NCI-H1436 treated with DMSO at 0.1 percent for 48 hours (cell line): ENCODE measurements around the gene TIMM21.

Source experiments
- DNase-seq: peaks from one replicate; lab custom pipeline; 2025; lab: John Stamatoyannopoulos, UW

Gene TIMM21, protein sequence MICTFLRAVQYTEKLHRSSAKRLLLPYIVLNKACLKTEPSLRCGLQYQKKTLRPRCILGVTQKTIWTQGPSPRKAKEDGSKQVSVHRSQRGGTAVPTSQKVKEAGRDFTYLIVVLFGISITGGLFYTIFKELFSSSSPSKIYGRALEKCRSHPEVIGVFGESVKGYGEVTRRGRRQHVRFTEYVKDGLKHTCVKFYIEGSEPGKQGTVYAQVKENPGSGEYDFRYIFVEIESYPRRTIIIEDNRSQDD

DNA sequence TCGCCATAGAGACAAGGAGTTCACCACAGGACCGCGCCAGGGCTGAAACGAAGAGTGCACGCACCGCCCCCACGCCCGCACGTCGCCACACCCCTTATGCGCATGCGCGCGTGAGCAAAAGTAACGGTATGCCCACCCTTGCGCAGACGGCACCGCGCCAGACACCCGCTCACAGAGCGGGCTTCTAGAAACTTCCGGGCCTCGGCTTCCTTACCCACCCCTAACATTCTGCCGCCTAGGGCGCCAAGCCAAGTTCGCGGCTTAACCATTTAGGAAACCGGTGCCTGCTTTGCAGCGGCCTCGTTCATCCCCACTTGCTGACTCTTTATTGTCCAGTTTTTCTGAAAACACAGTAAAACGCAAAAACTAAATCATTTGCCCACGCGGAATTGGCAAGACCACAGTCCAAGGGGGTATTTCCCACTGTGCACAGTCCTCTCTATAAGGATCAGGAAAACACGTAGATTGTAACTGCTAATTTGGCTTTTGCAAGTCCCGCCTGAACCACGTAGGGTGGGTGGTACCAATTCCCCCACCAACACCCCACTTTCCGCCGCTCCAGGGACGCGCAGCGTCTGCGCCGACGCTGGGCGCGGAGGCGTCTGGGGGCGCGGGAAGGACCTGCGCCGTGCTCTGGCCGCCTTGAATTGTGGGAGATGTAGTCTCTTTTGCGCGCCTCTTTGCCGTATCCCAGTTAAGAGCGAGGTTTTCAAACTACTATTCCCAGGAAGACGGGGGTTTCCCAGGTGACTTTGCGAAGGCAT is at the start of gene TIMM21, which contains the start of gene FBXO15:
TSS of gene TIMM21 (plus strand) at position 745 of the 764 bp plus-strand sequence. CDS start 286 bp downstream, outside the sequence.
TSS of gene FBXO15 (minus strand) at position 56 of the 764 bp plus-strand sequence. CDS start at position 7, 49 bp downstream.
- DNase-seq, result peak; percentile 92

DNA sequence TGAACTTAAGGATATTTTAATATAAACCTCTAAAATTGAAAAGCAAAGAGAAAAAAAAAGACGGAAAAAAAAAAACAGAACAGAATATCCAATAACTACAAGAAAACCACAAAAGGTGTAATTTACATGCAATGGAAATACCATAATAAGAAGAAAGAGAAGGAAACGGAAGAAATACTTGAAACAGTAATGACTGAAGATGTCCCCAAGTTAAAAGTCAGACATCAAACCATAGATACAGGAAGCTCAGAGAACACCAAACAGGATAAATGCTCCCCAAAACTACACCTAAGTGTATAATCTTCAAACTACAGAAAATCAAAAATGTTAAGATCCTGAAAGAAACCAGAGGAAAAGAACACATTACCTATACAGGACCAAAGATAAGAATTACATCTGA is 39.9 kb upstream of the TIMM21 start:
- DNase-seq, result no peak

DNA sequence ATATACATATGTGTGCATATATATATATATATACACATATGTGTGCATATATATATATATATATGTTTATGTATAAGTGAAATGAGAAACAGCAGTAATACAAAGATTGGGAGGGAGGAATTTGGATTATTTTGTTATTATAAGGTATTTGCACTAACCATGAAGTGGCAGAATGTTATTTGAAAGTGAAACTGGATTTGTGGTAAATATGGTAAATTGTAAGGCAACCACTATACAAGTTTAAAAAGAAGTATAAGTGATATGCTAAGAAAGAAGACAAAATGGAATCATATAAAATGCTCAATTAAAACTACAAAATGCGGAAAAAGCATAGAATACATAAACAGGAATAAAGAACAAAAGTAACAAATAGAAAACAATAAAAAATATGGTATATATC is 38.2 kb upstream of the TIMM21 start:
- no peak for DNase-seq

DNA sequence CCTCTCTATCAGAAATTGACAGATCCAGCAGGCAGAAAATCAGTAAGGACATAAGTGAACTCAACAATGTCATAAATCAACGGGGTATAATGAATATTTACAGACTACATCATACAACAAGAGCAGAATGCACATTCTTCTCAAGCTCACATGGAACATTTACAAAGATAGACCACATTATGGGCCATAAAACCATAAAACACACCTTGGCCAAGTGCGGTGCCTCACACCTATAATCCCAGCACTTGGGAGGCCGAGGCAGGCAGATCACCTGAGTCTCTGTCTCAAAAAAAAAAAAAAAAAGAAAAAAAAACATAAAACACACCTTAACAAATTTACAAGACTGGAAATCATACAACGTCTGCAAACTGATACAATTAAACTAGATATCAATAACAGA is 37.3 kb upstream of the TIMM21 start:
- no peak for DNase-seq

DNA sequence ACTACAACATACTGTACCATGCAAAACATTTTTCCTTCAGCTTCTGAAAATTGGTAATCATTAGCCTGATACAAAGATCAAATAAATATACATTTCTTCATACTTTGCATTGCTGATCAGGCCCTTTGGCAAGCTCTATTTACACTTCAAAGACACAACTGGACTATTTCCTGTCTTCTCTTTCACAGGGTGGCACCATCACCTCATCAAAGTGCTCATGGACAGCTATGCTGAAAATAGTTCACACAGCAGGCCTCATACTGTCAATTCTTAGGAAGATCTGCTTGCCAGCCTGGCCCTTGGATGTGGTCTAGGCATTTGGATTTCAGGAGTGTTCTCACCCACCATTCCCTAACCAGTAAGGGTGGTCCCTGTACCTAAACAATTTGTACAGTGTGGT is 34.6 kb upstream of the TIMM21 start:
- no peak for DNase-seq

DNA sequence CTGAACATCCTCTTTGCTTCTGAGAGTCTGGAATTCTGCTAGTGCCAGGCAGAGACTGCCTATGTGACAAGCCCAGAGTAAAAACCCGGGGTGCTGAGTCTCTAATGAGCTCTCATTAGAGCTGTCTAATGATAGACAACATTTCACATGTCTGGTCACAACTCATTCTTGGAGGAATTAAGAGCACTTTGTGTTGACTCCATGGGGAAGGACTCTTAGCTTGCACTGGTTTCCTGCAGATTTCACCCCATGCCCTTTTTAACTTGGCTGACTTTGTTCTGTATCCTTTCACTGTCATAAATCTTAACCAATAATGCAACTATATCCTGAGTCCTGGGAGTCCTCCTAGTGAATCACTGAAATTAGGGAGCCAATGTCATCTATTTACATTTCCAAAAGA is 34.2 kb upstream of the TIMM21 start:
- no peak for DNase-seq

DNA sequence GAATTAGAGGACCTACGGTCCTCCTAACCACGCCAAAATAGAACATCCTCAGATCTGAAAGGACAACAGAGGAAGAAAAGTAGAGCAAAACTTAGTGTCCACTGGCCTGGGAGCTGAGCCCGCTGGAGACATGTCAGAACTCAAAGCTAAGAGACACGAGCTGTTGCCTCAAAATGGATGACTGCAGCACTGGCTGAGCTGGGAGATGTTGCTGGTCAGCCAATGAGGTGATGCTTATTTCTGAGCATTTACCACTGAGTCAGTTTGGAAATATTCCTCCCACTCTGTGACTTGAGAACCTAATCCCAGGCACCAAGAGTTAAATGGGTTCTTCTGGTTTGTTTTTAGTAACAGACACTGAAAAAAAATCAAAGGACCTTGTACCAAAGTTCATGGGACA is 33.3 kb upstream of the TIMM21 start:
- DNase-seq, result no peak

DNA sequence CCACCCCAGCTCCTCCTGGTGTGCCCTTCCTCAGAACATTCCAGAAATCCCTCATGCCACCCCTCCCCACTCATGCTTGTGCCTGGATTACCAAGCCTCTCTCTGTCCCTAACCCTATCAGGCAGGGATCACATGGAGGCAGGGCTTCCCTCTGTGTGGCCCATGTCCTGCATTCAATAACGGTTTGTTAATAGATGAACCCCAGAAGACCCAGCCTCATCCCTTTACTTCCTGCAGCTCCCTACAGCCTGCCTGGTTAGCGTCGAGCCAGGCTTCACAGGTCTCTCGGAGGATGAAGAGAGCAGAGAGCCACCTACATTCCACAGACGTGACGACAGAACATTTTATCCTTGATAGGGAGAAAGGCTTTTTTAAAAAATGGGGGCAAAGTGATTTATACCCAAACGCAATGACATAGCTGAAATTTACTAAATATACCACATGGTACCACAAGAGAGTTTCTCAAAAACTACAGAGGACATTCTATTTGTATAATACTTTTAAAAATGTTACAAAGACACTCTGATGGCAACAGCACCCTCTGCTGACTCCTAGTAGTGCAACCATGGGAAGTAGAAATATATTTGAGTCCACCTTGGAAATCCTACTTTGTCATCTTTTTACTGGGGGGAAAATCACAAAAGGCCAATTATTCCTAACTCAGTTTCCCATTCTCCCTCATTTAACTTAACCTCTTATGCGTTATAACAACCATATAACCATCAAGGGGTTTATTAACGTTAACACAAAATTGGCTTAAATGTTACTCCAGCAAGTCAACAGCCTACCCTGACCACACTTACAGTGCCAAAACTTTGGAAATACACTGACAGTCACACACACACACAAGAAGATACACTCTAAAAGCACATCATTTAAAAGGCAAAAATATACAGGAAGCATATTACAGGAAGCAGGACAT is 31.4 kb upstream of the TIMM21 start:
- DNase-seq, result no peak

DNA sequence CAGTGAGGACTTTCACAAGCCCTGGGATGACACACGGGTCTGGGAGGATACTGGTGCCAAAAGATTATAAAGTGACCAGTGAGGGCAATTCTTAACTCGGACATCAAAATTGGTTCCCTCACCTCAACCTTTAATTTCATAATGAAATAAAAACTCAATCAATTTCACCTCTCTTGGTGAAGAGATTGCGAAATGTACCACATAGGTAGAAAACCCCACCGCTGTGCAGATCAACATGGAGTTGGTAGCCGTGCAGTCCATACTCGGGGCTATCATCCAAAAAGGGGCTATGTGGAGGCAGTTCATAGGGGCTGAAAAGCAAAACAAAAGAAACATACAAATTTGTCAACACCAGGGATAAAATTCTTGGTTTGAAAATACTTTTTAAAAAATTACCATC is 25.1 kb upstream of the TIMM21 start:
- no peak for DNase-seq

DNA sequence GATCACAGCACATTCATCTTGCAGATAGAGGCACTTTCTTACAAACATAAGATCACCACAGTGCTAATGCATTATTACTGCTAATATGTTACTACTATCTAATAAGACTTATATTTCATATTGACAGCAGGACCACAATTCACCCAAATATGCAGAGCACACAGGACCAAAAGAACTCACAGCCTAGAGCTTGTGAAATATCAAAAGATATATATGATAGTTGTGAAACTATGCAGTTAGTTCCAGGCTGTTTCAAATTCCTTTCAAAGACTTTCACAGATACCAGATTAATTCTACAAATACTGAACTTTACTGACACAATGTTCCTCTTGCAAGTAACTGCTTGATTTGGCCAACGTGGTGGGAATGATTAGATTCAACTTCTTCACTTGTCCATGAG is 23.7 kb upstream of the TIMM21 start:
- no peak for DNase-seq

DNA sequence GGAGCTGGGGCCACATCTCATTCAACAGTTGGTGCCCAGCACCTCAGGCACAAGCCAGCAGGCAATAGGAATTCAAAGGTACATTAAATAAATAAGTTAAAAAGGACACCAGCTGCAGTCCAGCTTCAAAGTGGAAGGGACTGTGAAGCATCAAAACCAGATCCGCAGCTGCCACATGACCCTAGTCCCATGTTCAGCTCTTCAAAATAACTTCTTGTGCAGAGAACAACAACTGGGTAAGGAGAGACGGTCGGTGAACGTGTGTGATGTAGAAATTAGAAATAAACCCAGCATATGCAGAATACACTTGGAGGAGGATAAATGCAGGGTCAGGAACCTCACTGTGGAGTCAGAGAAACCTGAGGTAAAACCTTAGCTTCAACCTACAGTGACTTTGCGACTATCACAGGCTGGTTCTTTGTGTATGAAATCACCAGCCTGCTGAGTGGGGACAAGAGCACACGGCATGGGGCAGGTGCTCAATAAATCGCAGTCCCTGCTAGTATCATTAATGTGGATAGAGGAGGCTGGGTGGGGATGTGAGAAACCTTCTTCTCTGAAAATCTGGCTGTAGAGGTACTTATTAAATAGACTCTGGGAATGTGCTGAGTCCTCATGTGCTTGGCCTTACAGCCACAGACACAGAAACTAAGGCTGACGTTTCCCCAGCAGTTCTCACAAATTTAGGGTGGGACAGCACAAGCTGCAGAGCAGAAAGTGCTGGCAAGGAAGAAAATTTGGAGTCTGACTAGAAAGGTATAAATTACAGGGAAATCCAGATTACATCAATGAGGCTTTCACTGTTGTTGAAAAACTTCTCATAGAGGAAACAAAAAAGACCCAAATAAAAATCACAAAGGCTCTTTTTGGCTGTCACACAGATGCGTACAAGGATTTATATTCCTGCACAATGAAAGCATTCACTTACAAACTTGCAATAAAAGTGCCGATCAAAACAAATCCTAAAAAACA is 21.4 kb upstream of the TIMM21 start:
- no peak for DNase-seq

DNA sequence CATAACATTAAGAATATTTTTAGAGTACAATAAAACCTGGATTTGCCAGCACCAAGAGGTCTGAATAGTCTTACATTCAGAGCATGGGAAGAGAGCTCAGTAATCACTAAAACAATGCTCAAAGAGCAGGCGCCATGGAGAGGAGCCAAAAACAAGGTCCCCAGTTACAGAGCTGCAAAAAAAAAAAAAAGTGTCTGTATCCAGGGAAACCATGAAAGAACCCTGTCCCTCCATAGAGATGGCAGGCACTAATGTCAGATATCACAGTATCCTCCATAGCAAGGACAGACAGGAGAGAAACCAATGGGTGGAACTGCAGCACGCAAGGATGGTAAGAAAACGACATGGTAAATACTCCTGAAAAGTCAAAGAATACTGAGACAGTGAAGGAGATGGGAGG is 20.2 kb upstream of the TIMM21 start:
- no peak for DNase-seq

DNA sequence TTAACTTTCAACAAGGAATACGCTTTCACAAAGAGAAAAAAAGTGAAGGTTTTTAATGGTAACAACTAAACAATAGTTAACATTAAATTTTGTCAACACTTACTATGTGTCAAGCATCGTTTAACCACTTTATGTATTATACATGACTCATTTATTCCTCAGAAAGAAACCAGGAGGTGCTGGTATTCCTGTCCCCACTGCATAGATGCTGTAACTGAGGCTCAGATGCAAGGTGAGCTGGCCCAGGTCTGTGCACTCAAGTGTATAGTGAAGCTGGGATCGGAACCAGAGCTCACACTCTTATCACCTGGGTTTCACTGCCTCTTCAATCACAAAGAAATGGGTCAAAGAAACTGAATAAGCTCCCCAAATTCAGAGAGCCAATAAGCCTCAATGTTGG is 17.2 kb upstream of the TIMM21 start:
- no peak for DNase-seq

DNA sequence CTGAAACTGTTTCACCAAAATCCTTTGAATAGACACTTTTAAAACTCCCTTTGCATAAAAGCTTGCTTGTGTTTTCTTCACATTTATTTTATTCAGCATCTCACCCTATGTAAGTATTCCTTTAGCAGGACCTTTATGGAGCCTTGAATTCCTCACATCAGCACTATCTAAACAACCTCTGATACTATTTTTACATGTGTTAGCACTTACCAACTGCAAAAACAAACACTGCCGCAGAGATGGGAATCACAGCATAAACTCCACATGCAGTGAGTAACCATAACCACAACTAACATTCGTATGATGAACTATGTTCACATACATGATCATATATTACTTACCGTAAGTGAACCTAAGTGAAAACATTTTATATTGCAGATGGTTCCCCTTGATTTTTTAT is 16.1 kb upstream of the TIMM21 start:
- no peak for DNase-seq

DNA sequence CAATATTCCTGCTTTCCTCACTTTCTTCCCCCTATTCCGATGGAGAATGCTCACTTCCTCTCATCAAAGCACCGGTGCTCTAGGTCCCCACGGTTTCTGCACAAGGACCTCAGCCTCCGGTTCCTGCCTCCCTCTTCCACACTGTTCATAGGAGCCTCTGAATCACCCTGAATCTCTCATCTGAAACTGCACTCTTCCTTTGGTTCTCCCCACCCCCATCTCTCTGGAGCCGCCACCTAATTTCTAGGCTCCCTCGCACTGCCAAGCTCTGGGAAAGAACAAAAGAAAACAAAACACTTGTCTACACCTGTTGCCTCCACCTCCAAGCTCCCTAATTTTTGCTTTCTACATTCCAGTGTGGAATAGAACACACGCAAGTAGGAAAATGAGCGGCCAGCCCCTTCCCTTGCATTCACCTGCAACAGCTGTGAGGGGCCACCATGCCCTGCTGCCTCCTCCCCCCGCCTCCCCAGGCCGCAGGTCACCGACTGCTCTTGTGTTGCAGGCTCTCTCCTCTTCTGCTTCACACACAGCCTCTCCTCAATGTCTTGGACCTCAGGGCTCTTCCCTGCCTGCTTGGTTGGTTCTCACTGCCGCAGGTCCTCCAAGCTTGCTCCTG is 10.3 kb upstream of the TIMM21 start:
- no peak for DNase-seq

DNA sequence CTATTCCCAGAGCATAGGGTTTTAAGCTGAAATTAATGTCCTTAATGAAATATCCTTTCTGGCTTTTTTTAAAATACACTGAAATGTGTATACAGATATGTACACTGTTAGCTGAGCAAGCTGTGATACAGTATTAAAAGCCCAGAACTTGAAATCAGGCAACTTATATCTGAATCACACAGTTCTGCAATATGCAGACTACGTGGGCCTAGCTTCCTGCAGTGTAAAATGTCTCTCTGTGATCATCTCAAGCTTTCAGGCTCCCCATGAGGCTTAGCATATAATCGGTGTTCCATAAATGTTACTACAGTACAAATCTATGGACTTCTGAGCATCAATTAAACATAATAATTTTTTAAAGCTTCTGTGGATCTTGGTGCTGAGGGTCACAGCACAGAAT is 8.9 kb upstream of the TIMM21 start:
- DNase-seq, result no peak

DNA sequence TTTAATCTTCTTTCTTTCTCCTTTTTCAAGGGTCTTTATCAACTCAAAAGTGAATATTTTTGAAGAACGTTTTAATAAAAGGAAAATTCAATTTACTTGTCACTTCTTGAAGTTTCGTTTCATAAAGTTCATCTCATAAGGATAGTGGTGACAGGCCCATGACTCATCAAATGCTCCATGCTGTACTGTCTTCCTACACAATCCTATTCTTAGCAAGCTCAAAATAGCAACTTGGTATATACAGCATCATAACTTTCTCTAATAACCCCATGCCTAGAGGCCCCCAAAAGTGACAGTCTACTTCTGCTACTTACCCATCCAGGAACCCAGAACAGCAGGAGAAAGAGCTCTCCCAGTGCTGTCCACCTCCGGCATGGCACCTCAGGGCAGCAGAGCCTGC is 8.4 kb upstream of the TIMM21 start:
- no peak for DNase-seq

DNA sequence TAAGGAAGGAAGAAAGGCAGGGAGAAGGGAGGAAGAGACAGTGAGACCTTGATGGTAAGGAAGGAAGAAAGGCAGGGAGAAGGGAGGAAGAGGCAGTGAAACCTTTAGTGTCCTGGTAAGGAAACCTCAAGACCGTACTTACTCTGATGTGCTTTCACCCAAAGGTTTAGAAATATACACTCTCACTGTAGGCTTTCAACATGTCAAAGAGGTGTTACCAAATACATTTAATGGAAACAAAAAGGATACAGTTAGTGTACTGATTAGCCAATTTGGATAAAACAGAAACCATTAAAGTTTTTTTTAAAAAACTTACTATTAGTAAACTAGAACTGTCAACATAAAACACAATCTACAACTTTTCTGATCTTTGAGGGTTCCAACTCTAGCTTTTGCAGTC is 7.7 kb upstream of the TIMM21 start:
- no peak for DNase-seq

DNA sequence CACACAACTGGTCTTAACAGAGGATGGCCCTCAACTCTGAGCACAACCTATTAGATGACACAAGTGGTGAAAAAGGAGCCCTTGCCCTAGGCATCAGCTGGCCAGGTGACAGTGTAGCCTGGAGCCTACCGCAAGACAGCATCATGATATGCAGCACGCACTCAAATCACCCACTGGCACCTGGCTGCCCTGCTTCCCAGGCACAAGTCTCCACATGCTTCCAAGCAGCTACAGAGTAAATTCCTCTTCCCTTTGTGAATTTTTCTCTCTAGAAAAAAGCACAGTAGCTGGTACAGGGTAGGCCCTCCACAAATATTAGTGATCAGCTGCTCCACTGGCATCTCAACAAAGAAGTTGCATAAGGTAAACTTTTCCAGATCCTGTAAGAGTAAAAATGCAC is 6.7 kb upstream of the TIMM21 start:
- no peak for DNase-seq

DNA sequence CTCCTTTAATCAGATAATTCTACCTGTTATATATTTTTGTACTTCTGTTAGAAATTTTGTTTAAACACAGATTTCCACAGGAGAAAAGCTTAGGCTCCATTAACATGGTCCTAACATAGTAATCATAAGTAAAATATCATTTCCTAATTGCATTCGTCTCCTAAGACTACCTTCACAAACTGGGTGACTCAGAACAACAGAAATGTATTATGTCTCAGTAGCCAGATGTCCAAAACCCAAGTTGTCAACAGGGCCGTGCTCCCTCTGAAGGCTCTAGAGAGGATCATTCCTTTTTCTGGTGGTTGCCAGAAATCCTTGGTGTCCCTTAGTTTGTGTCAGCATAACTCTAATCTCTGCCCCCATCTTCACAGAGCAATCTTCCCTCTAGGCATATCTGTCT is 6.1 kb upstream of the TIMM21 start:
- DNase-seq, result no peak

DNA sequence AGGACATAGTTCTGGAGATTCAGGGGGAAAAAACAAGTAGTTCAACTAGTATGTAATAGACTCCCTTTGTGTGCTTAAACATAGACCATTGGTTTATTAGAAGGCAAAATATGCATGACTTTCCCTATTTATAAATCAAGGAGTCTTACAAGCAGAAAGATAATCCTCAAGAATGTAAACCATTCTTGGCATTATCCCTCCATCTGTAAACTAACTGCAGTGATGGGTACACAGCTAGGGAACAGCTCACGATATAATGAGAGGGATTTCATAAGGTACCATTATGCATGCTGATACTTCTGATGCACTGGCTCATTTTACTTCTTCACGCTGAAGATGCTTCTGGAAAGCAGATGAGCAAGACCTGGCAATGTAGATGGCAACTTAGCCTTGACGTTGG is 1.6 kb upstream of the TIMM21 start:
- DNase-seq, result no peak
